GM19324 (cell line): ENCODE results near the gene IFNA16.
"Not testable (repeated sequence)": the region's sequence is repeated elsewhere in the genome, so short reads cannot be mapped to it uniquely, and the experiment has no call there.

Experiments used
- ATAC-seq: cut with Tn5 transposase; IDR thresholded peaks from one replicate; pipeline ENCODE4 v1.9.1; 2021; ENCODE audit warnings: mild to moderate bottlenecking, moderate library complexity; ENCODE audit not compliant: unreplicated experiment, low FRiP score

IFNA16 gene

DNA sequence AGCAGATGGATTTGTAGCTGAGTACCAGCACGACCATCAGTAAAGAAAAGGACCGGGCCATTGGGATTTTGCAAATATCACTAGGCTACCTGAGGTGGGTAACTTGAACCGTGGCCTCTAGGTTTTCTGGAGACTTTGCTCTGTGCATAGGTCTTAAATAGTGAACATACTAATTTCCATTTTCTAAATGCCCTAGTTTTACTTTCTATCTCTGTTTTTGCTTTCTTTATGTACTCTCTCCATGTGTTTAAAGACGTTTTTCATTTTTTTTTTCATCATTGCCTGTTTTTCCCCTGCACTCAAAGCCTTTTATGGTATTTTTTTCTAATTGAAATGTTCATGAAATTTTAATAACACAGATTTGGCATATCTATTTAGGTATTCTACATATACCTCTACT lies 15.0 kb downstream of the IFNA16 start, which contains the start of gene IFNA7:
TSS of gene IFNA7 (minus strand) at position 101 of the 400 bp plus-strand sequence. CDS start at position 61, 40 bp downstream.
- ATAC-seq: not testable (repeated sequence)

DNA sequence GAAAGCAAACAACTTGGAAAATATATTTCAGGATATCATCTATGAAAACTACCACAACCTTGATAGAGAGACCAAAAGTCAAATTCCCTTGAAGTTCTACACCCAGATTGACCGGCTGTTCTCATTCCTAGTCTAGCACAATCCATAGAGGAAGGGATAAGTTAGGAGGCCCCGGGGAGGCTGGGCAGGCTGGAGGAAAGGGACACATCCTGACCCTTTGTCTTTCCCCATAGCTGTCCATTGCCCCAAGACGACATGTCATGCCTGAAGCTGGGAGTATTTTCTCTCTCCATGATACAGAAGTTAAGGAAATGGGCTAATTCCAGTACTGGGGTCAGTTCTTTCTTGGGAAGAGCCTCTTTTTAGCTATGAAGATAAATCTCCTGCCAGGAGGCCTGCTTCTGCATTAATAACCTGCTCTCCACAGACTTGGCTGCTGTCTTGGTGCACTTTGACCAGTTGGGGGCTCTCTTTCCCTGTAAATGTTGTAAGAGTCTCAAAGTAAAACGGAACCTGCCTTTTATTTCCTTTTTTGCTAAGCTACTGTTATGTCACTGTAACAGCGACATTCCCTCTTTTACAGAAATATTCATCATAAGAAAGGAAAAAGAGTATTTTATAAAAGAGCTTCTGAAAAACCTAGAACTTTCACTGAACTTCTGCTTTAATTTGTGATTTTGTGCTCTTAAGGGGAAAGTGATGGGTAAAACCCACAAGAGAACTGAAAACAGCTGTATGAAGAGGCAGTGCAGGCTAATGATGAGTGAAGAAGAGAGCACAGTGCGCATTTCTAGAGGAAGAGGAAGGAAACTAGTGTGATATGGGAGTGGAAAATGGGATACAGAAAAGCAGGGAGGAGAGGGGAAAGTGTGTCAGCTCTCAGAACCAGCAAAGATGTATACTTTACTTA lies 22.0 kb downstream of the IFNA16 start:
- ATAC-seq: peak; percentile 93

DNA sequence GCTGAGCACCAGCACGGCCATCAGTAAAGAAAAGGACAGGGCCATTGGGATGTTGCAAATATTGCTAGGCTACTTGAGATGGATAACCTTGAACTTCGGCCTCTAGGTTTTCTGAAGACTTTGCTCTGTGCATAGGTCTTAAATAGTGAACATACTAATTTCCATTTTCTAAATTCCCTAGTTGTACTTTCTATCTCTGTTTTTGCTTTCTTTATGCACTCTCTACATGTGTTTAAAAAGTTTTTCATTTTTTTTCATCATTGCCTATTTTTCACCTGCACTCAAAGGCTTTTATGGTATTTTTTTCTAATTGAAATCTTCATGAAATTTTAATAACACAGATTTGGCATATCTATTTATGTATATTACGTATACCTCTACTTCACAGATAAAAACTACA lies 29.6 kb downstream of the IFNA16 start, which contains the start of gene IFNA4:
TSS of gene IFNA4 (minus strand) at position 101 of the 400 bp plus-strand sequence. CDS start at position 45, 56 bp downstream.
- ATAC-seq: not testable (repeated sequence)

- ATAC-seq: peak; percentile 94
Observed at GRCh38 chr9:21182810-21183736, 34.0 kb downstream of the IFNA16 start.

DNA sequence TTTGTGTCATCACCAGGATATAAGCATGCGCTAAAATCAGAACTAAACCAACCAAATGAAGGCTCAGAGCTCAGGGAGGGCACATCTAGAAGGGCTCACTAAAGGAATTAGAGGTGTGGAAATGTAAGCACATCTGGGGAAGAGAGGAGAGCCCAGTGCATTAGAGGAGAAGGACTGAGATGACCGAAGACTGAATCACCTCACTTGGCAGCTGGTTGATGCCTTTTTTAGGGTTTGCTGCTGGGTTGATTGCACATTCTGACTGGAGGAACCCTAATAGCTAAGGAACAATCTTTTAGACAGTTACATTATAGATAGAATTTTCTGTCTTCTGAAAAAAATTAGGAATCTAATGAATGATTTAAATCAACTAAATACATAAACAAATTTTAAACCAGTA lies 42.4 kb downstream of the IFNA16 start:
- ATAC-seq: no peak

GRCh38 chr9:21172156-21172555 lies 45.0 kb downstream of the IFNA16 start:
- no peak for ATAC-seq

- no peak for ATAC-seq
Observed at GRCh38 chr9:21171351-21171750, 45.8 kb downstream of the IFNA16 start.

DNA sequence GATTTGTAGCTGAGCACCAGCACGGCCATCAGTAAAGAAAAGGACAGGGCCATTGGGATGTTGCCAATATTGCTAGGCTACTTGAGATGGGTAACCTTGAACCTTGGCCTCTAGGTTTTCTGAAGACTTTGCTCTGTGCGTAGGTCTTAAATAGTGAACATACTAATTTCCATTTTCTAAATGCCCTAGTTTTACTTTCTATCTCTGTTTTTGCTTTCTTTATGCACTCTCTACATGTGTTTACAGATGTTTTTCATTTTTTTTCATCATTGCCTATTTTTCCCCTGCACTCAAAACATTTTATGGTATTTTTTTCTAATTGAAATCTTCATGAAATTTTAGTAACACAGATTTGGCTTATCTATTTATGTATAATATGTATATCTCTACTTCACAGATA lies 50.6 kb downstream of the IFNA16 start, which contains the start of gene IFNA21:
TSS of gene IFNA21 (minus strand) at position 101 of the 400 bp plus-strand sequence. CDS start at position 53, 48 bp downstream.
- not testable (repeated sequence) for ATAC-seq
